Amniotic epithelial cell (primary cell): ENCODE data around the gene RHOT1.
"Not testable (repeated sequence)": the region's sequence is repeated elsewhere in the genome, so short reads cannot be mapped to it uniquely, and the experiment has no call there.

Experiments used
- DNase-seq: peaks from one replicate; pipeline ENCODE4 v3.0.0-alpha.2; 2010; ENCODE audit warnings: low read depth

RHOT1 gene

GRCh38 chr17:32124985-32125847, 17.1 kb upstream of the RHOT1 start:
- DNase-seq = peak; percentile 35

GRCh38 chr17:32125848-32126153, 16.5 kb upstream of the RHOT1 start:
- no peak for DNase-seq

- DNase-seq = no peak
Measured at GRCh38 chr17:32126325-32126724, 16.0 kb upstream of the RHOT1 start.

GRCh38 chr17:32126746-32127145, 15.6 kb upstream of the RHOT1 start:
- no peak for DNase-seq

GRCh38 chr17:32127158-32127897, 15.0 kb upstream of the RHOT1 start:
- DNase-seq = peak; percentile 62

GRCh38 chr17:32128470-32128869, 13.8 kb upstream of the RHOT1 start:
- not testable (repeated sequence) for DNase-seq

- peak; percentile 38 for DNase-seq
Measured at GRCh38 chr17:32135497-32136117, 6.7 kb upstream of the RHOT1 start.

GRCh38 chr17:32136856-32137255, 5.4 kb upstream of the RHOT1 start:
- peak; percentile 55 for DNase-seq

- DNase-seq = not testable (repeated sequence)
Measured at GRCh38 chr17:32139504-32139903, 2.8 kb upstream of the RHOT1 start.

- peak; percentile 95 for DNase-seq
Measured at GRCh38 chr17:32141258-32141657, 1.0 kb upstream of the RHOT1 start.

GRCh38 chr17:32141679-32142037, 644 bp upstream of the RHOT1 start:
- DNase-seq = no peak

GRCh38 chr17:32142857-32143526, 690 bp downstream of the RHOT1 start:
- peak; percentile 84 for DNase-seq

GRCh38 chr17:32143527-32143870, 1.2 kb downstream of the RHOT1 start:
- DNase-seq = no peak

- DNase-seq = not testable (repeated sequence)
Measured at GRCh38 chr17:32144442-32144841, 2.1 kb downstream of the RHOT1 start.

- no peak for DNase-seq
Measured at GRCh38 chr17:32148351-32148750, 6.0 kb downstream of the RHOT1 start.

- no peak for DNase-seq
Measured at GRCh38 chr17:32150358-32150757, 8.1 kb downstream of the RHOT1 start.

GRCh38 chr17:32152130-32152529, 9.8 kb downstream of the RHOT1 start:
- DNase-seq = peak; percentile 51

GRCh38 chr17:32155896-32156295, 13.6 kb downstream of the RHOT1 start:
- DNase-seq = peak; percentile 79

GRCh38 chr17:32156656-32157055, 14.4 kb downstream of the RHOT1 start:
- no peak for DNase-seq

- DNase-seq = peak; percentile 95
Measured at GRCh38 chr17:32157225-32157624, 14.9 kb downstream of the RHOT1 start.

GRCh38 chr17:32158870-32159585, 16.7 kb downstream of the RHOT1 start:
- no peak for DNase-seq
